ENCODE measurements around the gene PER2. TPM values are rescaled to one million over a fixed set of nuclear protein-coding genes. Genes with fewer than 3 reads are reported as not detected.
"Not testable (repeated sequence)": the region's sequence is repeated elsewhere in the genome, so short reads cannot be mapped to it uniquely, and the experiment has no call there.

The PER2 gene
- total and polyA plus RNA-seq, 10 of the 15 experiments (the other 5 are each of a cell fraction or from before 2014, with no cell fraction given): 1.5 to 15.1 (median 4.6) TPM

GRCh38 chr2:238325694-238326093, 37.3 kb upstream of the PER2 start (continued):
- TF ChIP-seq NKRF (conservative IDR thresholded peaks at IDR 0.05) (no peak), POLR2A (IDR thresholded peaks at IDR 0.05; ENCODE audit: low read depth, low read length) (no peak), FOXK2 (IDR thresholded peaks at IDR 0.05) (no peak), YBX1 (IDR thresholded peaks at IDR 0.05) (no peak), NBN (IDR thresholded peaks at IDR 0.05) (no peak)
- TF ChIP-seq, protein P1, sequence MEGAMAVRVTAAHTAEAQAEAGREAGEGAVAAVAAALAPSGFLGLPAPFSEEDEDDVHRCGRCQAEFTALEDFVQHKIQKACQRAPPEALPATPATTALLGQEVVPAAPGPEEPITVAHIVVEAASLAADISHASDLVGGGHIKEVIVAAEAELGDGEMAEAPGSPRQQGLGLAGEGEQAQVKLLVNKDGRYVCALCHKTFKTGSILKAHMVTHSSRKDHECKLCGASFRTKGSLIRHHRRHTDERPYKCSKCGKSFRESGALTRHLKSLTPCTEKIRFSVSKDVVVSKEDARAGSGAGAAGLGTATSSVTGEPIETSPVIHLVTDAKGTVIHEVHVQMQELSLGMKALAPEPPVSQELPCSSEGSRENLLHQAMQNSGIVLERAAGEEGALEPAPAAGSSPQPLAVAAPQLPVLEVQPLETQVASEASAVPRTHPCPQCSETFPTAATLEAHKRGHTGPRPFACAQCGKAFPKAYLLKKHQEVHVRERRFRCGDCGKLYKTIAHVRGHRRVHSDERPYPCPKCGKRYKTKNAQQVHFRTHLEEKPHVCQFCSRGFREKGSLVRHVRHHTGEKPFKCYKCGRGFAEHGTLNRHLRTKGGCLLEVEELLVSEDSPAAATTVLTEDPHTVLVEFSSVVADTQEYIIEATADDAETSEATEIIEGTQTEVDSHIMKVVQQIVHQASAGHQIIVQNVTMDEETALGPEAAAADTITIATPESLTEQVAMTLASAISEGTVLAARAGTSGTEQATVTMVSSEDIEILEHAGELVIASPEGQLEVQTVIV (IDR thresholded peaks at IDR 0.05; ENCODE audit: borderline replicate concordance, partially characterized antibody): no peak
- TF ChIP-seq, protein P2, sequence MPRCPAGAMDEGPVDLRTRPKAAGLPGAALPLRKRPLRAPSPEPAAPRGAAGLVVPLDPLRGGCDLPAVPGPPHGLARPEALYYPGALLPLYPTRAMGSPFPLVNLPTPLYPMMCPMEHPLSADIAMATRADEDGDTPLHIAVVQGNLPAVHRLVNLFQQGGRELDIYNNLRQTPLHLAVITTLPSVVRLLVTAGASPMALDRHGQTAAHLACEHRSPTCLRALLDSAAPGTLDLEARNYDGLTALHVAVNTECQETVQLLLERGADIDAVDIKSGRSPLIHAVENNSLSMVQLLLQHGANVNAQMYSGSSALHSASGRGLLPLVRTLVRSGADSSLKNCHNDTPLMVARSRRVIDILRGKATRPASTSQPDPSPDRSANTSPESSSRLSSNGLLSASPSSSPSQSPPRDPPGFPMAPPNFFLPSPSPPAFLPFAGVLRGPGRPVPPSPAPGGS (IDR thresholded peaks at IDR 0.05; ENCODE audit: borderline replicate concordance, insufficient read depth, low read depth, low read length, poor library complexity, severe bottlenecking): no peak

DNA sequence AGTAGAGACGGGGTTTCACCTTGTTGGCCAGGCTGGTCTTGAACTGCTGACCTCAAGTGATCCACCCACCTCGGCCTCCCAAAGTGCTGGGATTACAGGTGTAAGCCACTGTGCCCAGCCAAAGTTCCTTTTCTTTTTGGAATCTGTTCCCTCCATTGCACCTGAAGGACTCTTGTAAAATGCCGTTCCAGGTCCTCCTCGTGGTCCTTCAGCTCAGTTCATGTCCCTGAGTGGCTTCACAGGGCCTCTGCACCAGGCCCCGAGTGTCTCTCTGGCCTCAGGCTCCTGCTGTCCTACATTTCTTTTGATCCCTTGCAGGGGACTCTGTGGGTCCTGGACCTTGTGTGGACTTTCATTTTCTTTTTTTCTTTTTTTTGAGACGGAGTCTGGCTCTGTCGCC, 35.8 kb upstream of the PER2 start:
- H2AFZ ChIP-seq (ENCODE audit: control insufficient read depth, low read depth, low read length); H3K4me1 ChIP-seq (ENCODE audit: control insufficient read depth, insufficient read depth, low read length); H3K27me3 ChIP-seq (replicated peaks in 1 of 2; ENCODE audit: control insufficient read depth in 2 of 2, insufficient read depth in 2 of 2, low read length in 1 of 2); H3K27ac ChIP-seq (ENCODE audit: control insufficient read depth, insufficient read depth); SMC1A ChIA-PET (ENCODE audit: uncharacterized antibody, unreplicated experiment); intact Hi-C loops (cut with micrococcal nuclease; ENCODE audit: unreplicated experiment); H3K9ac ChIP-seq (ENCODE audit: control insufficient read depth, insufficient read depth, low read length); H3K9me3 ChIP-seq (replicated peaks; ENCODE audit: control insufficient read depth, insufficient read depth, low read length); H3K4me3 ChIP-seq; H4K20me1 ChIP-seq (ENCODE audit: control insufficient read depth, insufficient read depth); POLR2A ChIA-PET; in situ Hi-C loops (cut with MboI); CTCF ChIA-PET; DNase-seq (ENCODE audit: low read depth, low spot score); FAIRE-seq; BruUV-seq (replicated peaks); H3K4me2 ChIP-seq (ENCODE audit: control insufficient read depth, insufficient read depth); H3K79me2 ChIP-seq (ENCODE audit: control insufficient read depth, insufficient read depth, low read length); ATAC-seq; RAD21 ChIA-PET (ENCODE audit: unreplicated experiment); H3K36me3 ChIP-seq (ENCODE audit: control insufficient read depth in 2 of 2, insufficient read depth in 2 of 2, low read length in 1 of 2): not testable (repeated sequence)
- 98% methylated on average over 7 of the region's 7 CpGs for WGBS (ENCODE audit: insufficient coverage, insufficient replicate concordance, low lambda C conversion rate, missing lambda C conversion rate)

Data from GM12878 (cell line).